ENCODE data around the gene CLCN1.

DNA sequence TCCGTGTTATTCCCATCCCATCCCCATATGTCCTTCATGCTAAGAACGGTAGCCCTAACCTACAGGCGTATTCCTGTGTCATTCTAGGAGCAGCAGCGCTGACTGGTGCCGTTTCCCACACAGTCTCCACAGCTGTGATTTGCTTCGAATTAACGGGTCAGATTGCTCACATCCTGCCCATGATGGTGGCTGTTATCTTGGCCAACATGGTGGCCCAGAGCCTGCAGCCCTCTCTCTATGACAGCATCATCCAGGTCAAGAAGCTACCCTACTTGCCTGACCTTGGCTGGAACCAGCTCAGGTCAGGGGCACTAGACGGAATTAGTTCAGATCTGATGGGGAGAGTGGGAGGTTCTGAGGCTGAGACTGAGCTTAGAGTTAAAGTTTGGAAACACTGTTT is 25.9 kb downstream of the CLCN1 start:
- TF ChIP-seq, protein P1, sequence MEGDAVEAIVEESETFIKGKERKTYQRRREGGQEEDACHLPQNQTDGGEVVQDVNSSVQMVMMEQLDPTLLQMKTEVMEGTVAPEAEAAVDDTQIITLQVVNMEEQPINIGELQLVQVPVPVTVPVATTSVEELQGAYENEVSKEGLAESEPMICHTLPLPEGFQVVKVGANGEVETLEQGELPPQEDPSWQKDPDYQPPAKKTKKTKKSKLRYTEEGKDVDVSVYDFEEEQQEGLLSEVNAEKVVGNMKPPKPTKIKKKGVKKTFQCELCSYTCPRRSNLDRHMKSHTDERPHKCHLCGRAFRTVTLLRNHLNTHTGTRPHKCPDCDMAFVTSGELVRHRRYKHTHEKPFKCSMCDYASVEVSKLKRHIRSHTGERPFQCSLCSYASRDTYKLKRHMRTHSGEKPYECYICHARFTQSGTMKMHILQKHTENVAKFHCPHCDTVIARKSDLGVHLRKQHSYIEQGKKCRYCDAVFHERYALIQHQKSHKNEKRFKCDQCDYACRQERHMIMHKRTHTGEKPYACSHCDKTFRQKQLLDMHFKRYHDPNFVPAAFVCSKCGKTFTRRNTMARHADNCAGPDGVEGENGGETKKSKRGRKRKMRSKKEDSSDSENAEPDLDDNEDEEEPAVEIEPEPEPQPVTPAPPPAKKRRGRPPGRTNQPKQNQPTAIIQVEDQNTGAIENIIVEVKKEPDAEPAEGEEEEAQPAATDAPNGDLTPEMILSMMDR (IDR thresholded peaks at IDR 0.05) = no peak
- TF ChIP-seq POLR2A (IDR thresholded peaks at IDR 0.05) = no peak
